Activated T-helper 2 cell treated with anti-CD3 and anti-CD28 coated beads, Interferon-gamma antibody, Interleukin-2, Interleukin-4, amounts not matched to agents 10 μg/mL and 5 μg/mL and 100 μg/mL, durations not matched to agents 14 hours and 24 hours and 36 hours (primary cell): ENCODE data around the gene FNDC10. TPM values are rescaled to one million over a fixed set of nuclear protein-coding genes. Genes with fewer than 3 reads are reported as not detected.

ENCODE experiments used
- DNase-seq: peaks from one replicate; pipeline ENCODE4 v3.0.0; 2021; ENCODE audit warnings: low spot score
- H3K27ac Mint-ChIP-seq: one replicate; pipeline ENCODE4 v1.8.0; 2021; ENCODE audit warnings: mixed read lengths
- H3K27me3 Mint-ChIP-seq: one replicate; pipeline ENCODE4 v1.8.0; 2021; ENCODE audit warnings: low read depth, mixed read lengths
- H3K36me3 Mint-ChIP-seq: one replicate; pipeline ENCODE4 v1.8.0; 2021; ENCODE audit warnings: low read depth, mixed read lengths
- H3K4me1 Mint-ChIP-seq: one replicate; pipeline ENCODE4 v1.8.0; 2021; ENCODE audit warnings: low read depth, mixed read lengths
- H3K4me3 Mint-ChIP-seq: one replicate; pipeline ENCODE4 v1.8.0; 2021; ENCODE audit warnings: low read depth, mild to moderate bottlenecking, moderate library complexity, mixed read lengths
- H3K9me3 Mint-ChIP-seq: one replicate; pipeline ENCODE4 v1.8.0; 2021; ENCODE audit warnings: mixed read lengths
- intact Hi-C: fragments of 100-400 bp; cut with micrococcal nuclease; formaldehyde crosslinking; loops from one replicate; pipeline ENCODE4 v1.15.1; 2023
- total RNA-seq: library from RNA; stranded (reverse); gene quantifications from 2 replicates; pipeline ENCODE4 v1.2.3, GENCODE V29; 2022

FNDC10 gene
- total RNA-seq, 1 donor from 2014 or later, result 11.8 TPM

- H3K27ac Mint-ChIP-seq, result peak overlapping the region; percentile 100
- peaks cover 26% of the 10 kb centered on the region for H3K36me3 Mint-ChIP-seq
- H3K9me3 Mint-ChIP-seq, result no peaks in the 10 kb centered on the region
- H3K4me1 Mint-ChIP-seq, result peaks cover 22% of the 10 kb centered on the region
- H3K4me3 Mint-ChIP-seq, result peak overlapping the region; percentile 100
- H3K27me3 Mint-ChIP-seq, result peaks cover 2% of the 10 kb centered on the region
- intact Hi-C loops, result loop anchor here (1.0 to 2.0 kb wide), 2 partner anchors 41 to 85 kb away; partner anchors contain the start of genes CDK11B and MIB2
- DNase-seq, result no peak
Measured at GRCh38 chr1:1573843-1574720, 25.9 kb downstream of the FNDC10 start.

GRCh38 chr1:1569341-1569740, 30.6 kb downstream of the FNDC10 start:
- no peaks in the 10 kb centered on the region for H3K9me3 Mint-ChIP-seq
- no peak overlapping the region for H3K4me3 Mint-ChIP-seq
- intact Hi-C loops, result no loop called here
- DNase-seq, result no peak
- no peak overlapping the region for H3K27ac Mint-ChIP-seq
- H3K36me3 Mint-ChIP-seq, result peaks cover 50% of the 10 kb centered on the region
- peaks cover 13% of the 10 kb centered on the region for H3K4me1 Mint-ChIP-seq
- no peaks in the 10 kb centered on the region for H3K27me3 Mint-ChIP-seq

- DNase-seq, result no peak
- Mint-ChIP-seq H3K27me3 (no peaks in the 10 kb centered on the region), H3K4me3 (no peak overlapping the region), H3K4me1 (peaks cover 12% of the 10 kb centered on the region), H3K9me3 (no peaks in the 10 kb centered on the region), H3K36me3 (peaks cover 49% of the 10 kb centered on the region), H3K27ac (no peak overlapping the region)
- intact Hi-C loops, result no loop called here
Measured at GRCh38 chr1:1567891-1568291, 32.0 kb downstream of the FNDC10 start.

- no peak for DNase-seq
- no peaks in the 10 kb centered on the region for H3K27me3 Mint-ChIP-seq
- peaks cover 12% of the 10 kb centered on the region for H3K4me1 Mint-ChIP-seq
- H3K36me3 Mint-ChIP-seq, result peaks cover 53% of the 10 kb centered on the region
- H3K9me3 Mint-ChIP-seq, result no peaks in the 10 kb centered on the region
- H3K4me3 Mint-ChIP-seq, result no peak overlapping the region
- intact Hi-C loops, result no loop called here
- H3K27ac Mint-ChIP-seq, result no peak overlapping the region
Measured at GRCh38 chr1:1567152-1567875, 32.6 kb downstream of the FNDC10 start.

- Mint-ChIP-seq H3K27me3 (no peaks in the 10 kb centered on the region), H3K36me3 (peaks cover 58% of the 10 kb centered on the region), H3K9me3 (no peaks in the 10 kb centered on the region), H3K27ac (no peak overlapping the region), H3K4me1 (peaks cover 6% of the 10 kb centered on the region), H3K4me3 (no peak overlapping the region)
- intact Hi-C loops, result no loop called here
- no peak for DNase-seq
Measured at GRCh38 chr1:1565340-1565739, 34.6 kb downstream of the FNDC10 start.

DNA sequence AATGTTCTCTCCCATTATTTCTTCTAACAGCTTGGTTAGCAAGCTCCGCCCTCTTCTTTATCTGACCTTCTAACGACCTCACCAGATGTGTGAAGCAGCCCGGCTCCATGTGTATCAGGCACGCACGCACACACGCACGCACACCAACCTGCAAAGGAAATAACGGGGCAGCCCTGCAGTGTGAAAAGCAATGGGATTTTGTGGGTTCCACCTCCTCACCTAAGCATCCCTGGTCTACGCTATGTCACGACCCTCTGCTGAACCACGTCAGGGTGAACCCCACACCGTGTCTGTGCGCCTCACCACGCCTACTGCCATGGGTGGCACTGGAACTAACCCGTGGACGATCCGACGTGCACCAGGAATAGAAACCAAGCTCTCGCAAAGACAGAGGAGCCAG, 35.7 kb downstream of the FNDC10 start:
- Mint-ChIP-seq H3K36me3 (peaks cover 54% of the 10 kb centered on the region), H3K4me3 (no peak overlapping the region), H3K9me3 (no peaks in the 10 kb centered on the region), H3K27ac (no peak overlapping the region), H3K27me3 (no peaks in the 10 kb centered on the region), H3K4me1 (no peaks in the 10 kb centered on the region)
- intact Hi-C loops, result no loop called here
- DNase-seq, result no peak

DNA sequence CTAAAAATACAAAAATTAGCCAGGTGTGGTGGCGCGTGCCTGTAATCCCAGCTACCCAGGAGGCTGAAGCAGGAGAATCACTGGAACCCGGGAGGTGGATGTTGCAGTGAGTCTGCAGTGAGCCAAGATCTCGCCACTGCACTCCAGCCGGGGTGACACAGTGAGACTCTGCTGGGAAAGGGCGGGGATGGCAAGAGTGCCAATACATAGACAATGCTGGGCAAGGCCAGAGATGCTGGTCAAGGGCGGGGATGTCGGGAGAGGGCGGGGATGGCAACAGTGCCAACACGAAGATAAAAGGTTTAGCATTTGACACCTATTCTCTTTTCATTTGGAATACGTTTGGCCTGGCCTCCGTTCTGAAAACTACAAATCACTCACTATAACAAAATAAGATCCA, 36.2 kb downstream of the FNDC10 start:
- DNase-seq, result no peak
- no peaks in the 10 kb centered on the region for H3K27me3 Mint-ChIP-seq
- H3K27ac Mint-ChIP-seq, result no peak overlapping the region
- peaks cover 59% of the 10 kb centered on the region for H3K36me3 Mint-ChIP-seq
- no peak overlapping the region for H3K4me3 Mint-ChIP-seq
- intact Hi-C loops, result no loop called here
- no peaks in the 10 kb centered on the region for H3K9me3 Mint-ChIP-seq
- no peaks in the 10 kb centered on the region for H3K4me1 Mint-ChIP-seq

DNA sequence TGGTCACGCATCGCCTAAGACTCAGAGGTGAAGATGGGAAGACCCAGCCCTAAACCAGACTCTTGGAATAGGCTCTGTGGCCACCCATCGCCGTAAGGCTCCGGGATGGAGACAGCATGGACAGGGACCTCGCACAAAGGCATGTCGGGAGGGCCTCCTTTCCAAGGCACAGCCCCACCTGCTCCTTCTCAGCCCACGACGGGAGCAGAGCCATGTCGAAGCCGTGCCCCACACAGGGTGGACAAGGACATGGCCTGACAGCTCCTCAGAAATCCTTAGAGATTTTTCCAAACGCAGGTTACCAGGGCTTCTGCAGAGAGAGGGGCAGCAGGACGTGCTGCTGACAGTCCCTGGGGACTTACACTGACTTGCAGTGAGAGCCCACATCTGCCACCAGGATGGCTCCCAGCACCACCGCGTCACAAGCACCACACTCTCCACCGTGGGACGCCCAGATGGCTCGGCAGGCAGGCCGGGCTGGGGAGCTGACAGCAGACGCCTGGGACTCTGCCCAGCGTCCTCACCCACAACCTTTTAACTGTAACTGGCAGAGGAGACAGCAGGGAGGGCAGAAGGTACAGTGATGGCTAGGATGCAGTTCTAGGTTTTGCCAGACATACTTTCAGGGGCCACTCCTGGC, 37.3 kb downstream of the FNDC10 start:
- H3K27ac Mint-ChIP-seq, result no peak overlapping the region
- no peaks in the 10 kb centered on the region for H3K27me3 Mint-ChIP-seq
- DNase-seq, result no peak
- no peaks in the 10 kb centered on the region for H3K4me1 Mint-ChIP-seq
- H3K4me3 Mint-ChIP-seq, result no peak overlapping the region
- intact Hi-C loops, result no loop called here
- peaks cover 60% of the 10 kb centered on the region for H3K36me3 Mint-ChIP-seq
- H3K9me3 Mint-ChIP-seq, result no peaks in the 10 kb centered on the region

DNA sequence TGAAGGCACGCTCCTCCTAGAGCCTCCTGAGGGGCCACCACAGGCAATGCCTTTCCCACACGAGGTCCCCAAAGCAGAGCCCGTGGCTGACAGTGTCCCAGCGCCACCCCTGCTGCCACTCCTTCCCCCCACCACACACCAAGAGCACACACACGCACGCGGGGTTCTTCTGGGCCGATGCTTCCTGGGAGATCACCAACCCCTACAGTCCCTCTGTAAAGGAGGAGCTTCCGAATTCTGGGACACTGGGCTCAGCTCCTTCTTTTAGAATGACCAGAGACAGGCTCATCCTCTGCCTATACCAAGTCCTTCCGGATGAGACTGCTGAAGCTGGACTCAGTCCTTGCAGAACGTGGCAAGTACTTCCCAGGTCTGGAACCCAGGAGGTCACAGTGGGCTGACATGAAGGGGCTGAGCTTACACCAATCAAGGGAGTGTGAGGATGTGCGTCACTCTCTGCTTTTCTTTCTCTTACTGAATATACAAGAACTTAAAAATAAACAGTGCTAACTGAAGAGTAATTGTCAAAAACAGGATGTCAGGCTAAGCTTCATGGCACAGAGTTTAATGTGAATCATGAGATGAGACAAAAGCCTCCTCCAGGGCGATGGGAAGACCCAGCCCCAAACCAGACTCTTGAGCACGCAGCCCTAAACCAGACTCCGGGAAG, 38.0 kb downstream of the FNDC10 start:
- intact Hi-C loops, result no loop called here
- Mint-ChIP-seq H3K27ac (no peak overlapping the region), H3K36me3 (peaks cover 53% of the 10 kb centered on the region), H3K4me3 (no peak overlapping the region), H3K9me3 (no peaks in the 10 kb centered on the region), H3K27me3 (no peaks in the 10 kb centered on the region), H3K4me1 (no peaks in the 10 kb centered on the region)
- no peak for DNase-seq

DNA sequence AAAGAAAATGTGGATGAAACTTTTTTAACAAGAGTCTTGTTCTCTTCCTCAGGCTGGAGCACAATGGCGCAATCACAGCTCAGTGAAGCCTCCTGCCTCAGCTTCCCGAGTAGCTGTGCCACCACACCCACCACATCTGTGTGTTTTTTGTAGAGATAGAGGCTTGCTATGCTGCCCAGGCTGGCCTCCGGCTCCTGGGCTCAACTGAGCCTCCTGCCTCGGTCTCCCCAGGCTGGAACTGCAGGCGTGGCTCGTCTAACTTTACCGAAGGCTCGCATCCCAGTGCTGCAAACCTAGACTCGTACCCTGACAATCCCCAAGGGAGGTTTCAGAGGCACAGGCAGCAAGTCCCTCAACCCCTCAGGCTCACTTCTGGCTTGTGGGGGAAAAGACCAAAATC, 39.8 kb downstream of the FNDC10 start:
- H3K36me3 Mint-ChIP-seq, result peaks cover 44% of the 10 kb centered on the region
- no peaks in the 10 kb centered on the region for H3K27me3 Mint-ChIP-seq
- no peaks in the 10 kb centered on the region for H3K9me3 Mint-ChIP-seq
- H3K4me1 Mint-ChIP-seq, result no peaks in the 10 kb centered on the region
- H3K4me3 Mint-ChIP-seq, result no peak overlapping the region
- intact Hi-C loops, result no loop called here
- DNase-seq, result no peak
- no peak overlapping the region for H3K27ac Mint-ChIP-seq

DNA sequence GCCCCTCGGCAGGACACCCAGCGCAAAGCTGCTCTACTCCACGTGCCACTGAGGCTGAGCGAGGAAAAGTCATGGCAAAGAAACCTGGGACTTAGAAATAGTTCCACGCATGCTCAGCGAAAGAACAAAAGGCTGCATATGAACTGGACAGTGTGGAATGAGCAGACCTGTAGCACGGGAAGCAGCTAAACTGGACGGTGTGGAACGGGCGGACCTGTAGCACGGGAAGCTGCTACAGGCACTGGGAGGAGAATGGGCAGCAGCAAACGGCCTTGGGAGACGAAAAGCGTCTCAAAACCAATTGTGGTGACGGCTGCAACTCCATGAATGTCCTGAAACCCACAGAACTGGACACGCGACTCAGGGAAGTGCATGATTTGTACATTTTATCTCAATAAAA, 40.9 kb downstream of the FNDC10 start:
- no peak for DNase-seq
- Mint-ChIP-seq H3K4me1 (no peaks in the 10 kb centered on the region), H3K27ac (no peak overlapping the region), H3K9me3 (no peaks in the 10 kb centered on the region), H3K4me3 (no peak overlapping the region), H3K27me3 (no peaks in the 10 kb centered on the region), H3K36me3 (peaks cover 34% of the 10 kb centered on the region)
- intact Hi-C loops, result no loop called here

- Mint-ChIP-seq H3K27ac (no peak overlapping the region), H3K27me3 (no peaks in the 10 kb centered on the region), H3K36me3 (peaks cover 29% of the 10 kb centered on the region), H3K4me3 (no peak overlapping the region), H3K4me1 (no peaks in the 10 kb centered on the region), H3K9me3 (no peaks in the 10 kb centered on the region)
- no peak for DNase-seq
- intact Hi-C loops, result no loop called here
Measured at GRCh38 chr1:1558591-1558990, 41.3 kb downstream of the FNDC10 start.
